Epithelial cell of esophagus (primary cell): ENCODE data around the gene ZNF518B.

Experiments
- DNase-seq: peaks from one replicate; pipeline ENCODE4 v3.0.0; 2010; ENCODE audit warnings: low read depth
- H3K4me3 ChIP-seq: 2 replicates; pipeline ENCODE4 v1.5.1; 2011; ENCODE audit warnings: mild to moderate bottlenecking, low read length, control low read depth
- TF ChIP-seq, protein P1 (sequence below): IDR thresholded peaks from 2 replicates; pipeline ENCODE4 v1.5.1; 2011; ENCODE audit warnings: low read depth, mild to moderate bottlenecking, low read length, control low read depth, inconsistent platforms; ENCODE audit not compliant: insufficient read depth; ENCODE audit errors: missing control alignments

ZNF518B gene

GRCh38 chr4:10456595-10457254 lies 501 bp downstream of the ZNF518B start:
- DNase-seq = peak; percentile 65
- TF ChIP-seq, protein P1, sequence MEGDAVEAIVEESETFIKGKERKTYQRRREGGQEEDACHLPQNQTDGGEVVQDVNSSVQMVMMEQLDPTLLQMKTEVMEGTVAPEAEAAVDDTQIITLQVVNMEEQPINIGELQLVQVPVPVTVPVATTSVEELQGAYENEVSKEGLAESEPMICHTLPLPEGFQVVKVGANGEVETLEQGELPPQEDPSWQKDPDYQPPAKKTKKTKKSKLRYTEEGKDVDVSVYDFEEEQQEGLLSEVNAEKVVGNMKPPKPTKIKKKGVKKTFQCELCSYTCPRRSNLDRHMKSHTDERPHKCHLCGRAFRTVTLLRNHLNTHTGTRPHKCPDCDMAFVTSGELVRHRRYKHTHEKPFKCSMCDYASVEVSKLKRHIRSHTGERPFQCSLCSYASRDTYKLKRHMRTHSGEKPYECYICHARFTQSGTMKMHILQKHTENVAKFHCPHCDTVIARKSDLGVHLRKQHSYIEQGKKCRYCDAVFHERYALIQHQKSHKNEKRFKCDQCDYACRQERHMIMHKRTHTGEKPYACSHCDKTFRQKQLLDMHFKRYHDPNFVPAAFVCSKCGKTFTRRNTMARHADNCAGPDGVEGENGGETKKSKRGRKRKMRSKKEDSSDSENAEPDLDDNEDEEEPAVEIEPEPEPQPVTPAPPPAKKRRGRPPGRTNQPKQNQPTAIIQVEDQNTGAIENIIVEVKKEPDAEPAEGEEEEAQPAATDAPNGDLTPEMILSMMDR = no peak
- peak overlapping the region; percentile 59 for H3K4me3 ChIP-seq

GRCh38 chr4:10456260-10456594 lies 999 bp downstream of the ZNF518B start:
- H3K4me3 ChIP-seq = peak overlapping the region; percentile 59
- DNase-seq = no peak
- TF ChIP-seq, protein P1 = no peak

GRCh38 chr4:10455133-10455532 lies 2.1 kb downstream of the ZNF518B start:
- DNase-seq = no peak
- TF ChIP-seq, protein P1 = no peak
- H3K4me3 ChIP-seq = no peak overlapping the region

- TF ChIP-seq, protein P1 = no peak
- no peak overlapping the region for H3K4me3 ChIP-seq
- DNase-seq = no peak
These were observed 2.5 kb downstream of the ZNF518B start for GRCh38 chr4:10454726-10455125.

DNA sequence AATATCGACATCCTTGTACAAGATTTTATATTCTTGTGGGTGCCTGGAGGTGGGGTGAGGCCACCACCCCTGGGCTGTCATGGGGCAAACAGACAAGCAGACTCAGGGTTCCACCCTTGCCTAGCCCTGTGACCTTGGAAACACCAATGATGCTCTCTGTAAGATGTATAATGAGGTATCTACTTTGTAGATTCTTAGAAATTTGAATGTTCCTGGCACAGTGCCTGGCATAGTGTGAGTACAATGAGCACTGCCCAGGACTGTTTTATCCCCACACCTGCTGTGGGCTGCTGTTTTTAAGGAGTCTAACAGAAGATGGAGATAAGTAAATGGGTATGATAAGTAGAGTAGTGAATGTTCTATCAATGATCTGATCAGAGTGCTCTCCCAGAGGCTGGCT lies 3.1 kb downstream of the ZNF518B start:
- DNase-seq = no peak
- TF ChIP-seq, protein P1 = no peak
- H3K4me3 ChIP-seq = no peak overlapping the region

DNA sequence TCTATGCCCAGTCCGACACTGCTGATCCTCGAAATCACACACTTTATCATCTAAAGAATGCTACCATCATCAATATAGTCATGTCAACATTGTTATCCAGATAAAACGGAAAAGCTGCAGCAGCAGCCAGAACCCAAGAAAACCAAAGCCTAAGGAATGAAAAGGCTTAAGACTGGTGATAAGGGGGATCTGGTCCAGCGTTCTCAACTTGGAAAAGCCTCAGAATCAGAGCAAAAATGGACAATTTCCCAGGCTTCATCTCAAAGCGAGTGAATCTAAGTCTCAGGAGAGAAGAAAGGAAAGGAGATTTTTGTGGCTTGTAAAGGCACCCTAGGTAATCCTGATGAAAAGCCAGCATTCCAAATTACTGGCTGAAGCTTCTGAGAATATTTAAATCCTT lies 8.2 kb downstream of the ZNF518B start:
- no peak for DNase-seq
- TF ChIP-seq, protein P1 = no peak
- H3K4me3 ChIP-seq = no peak overlapping the region

- no peak for DNase-seq
- no peak overlapping the region for H3K4me3 ChIP-seq
- TF ChIP-seq, protein P1 = no peak
These were observed 14.2 kb downstream of the ZNF518B start for GRCh38 chr4:10442976-10443375.
